SH-SY5Y (cell line): ENCODE data around the gene CHST10.

Experiments used
- GATA2 ChIP-seq: IDR thresholded peaks from 2 replicates; pipeline ENCODE4 v1.6.1; 2011; ENCODE audit warnings: mild to moderate bottlenecking, low read depth, low read length
- GATA3 ChIP-seq: IDR thresholded peaks from 2 replicates; pipeline ENCODE4 v1.6.1; 2011; ENCODE audit warnings: low read depth, mild to moderate bottlenecking, low read length, moderate library complexity

- no peak for TF ChIP-seq GATA2
- TF ChIP-seq GATA3: no peak
These were observed 33.5 kb downstream of the CHST10 start for GRCh38 chr2:100383954-100384353.
